GM23248 (cell line): ENCODE measurements around the gene LMF1.

Source experiments
- EZH2 ChIP-seq: fragments of 200-600 bp; sonication (generic); IDR thresholded peaks from 2 replicates; pipeline ENCODE4 v1.6.1; 2018; ENCODE audit warnings: antibody characterized with exemption, mild to moderate bottlenecking; ENCODE audit not compliant: insufficient read depth, poor library complexity, severe bottlenecking
- EZH2phosphoT487 ChIP-seq: fragments of 200-600 bp; sonication (generic); IDR thresholded peaks from 2 replicates; pipeline ENCODE4 v1.6.1; 2018; ENCODE audit warnings: antibody characterized with exemption, moderate library complexity, mild to moderate bottlenecking, low read depth; ENCODE audit not compliant: insufficient read depth

GRCh38 chr16:907361-907760 lies 63.4 kb downstream of the LMF1 start:
- no peak for TF ChIP-seq EZH2
- no peak for TF ChIP-seq EZH2phosphoT487
